GM04504 (cell line): Measurements from ENCODE around the gene NAA20.
"Not testable (repeated sequence)": the region's sequence is repeated elsewhere in the genome, so short reads cannot be mapped to it uniquely, and the experiment has no call there.

Source experiments
- DNase-seq: peaks from one replicate; pipeline ENCODE4 v3.0.0-alpha.2; 2012; ENCODE audit warnings: low read depth

Gene NAA20

GRCh38 chr20:19991854-19992253 is 25.3 kb upstream of the NAA20 start:
- DNase-seq, result no peak

- DNase-seq, result peak; percentile 62
These were observed 23.9 kb upstream of the NAA20 start for GRCh38 chr20:19992996-19993908.

- DNase-seq, result peak; percentile 47
These were observed 23.0 kb upstream of the NAA20 start for GRCh38 chr20:19993958-19994669.

- no peak for DNase-seq
These were observed 21.8 kb upstream of the NAA20 start for GRCh38 chr20:19995220-19995863.

- no peak for DNase-seq
These were observed 20.9 kb upstream of the NAA20 start for GRCh38 chr20:19996222-19996621.

GRCh38 chr20:19996917-19997316 is 20.2 kb upstream of the NAA20 start:
- no peak for DNase-seq

- DNase-seq, result no peak
These were observed 18.0 kb upstream of the NAA20 start for GRCh38 chr20:19998990-19999705.

- DNase-seq, result no peak
These were observed 16.8 kb upstream of the NAA20 start for GRCh38 chr20:20000211-20000968.

GRCh38 chr20:20002101-20002998 is 14.8 kb upstream of the NAA20 start:
- no peak for DNase-seq

GRCh38 chr20:20003031-20003954 is 13.9 kb upstream of the NAA20 start:
- DNase-seq, result no peak

GRCh38 chr20:20003955-20004322 is 13.2 kb upstream of the NAA20 start:
- not testable (repeated sequence) for DNase-seq

- DNase-seq, result no peak
These were observed 11.8 kb upstream of the NAA20 start for GRCh38 chr20:20005342-20005741.

- no peak for DNase-seq
These were observed 7.3 kb upstream of the NAA20 start for GRCh38 chr20:20009784-20010253.

- DNase-seq, result peak; percentile 62
These were observed 6.3 kb upstream of the NAA20 start for GRCh38 chr20:20010639-20011500.

GRCh38 chr20:20012541-20012940 is 4.6 kb upstream of the NAA20 start:
- DNase-seq, result no peak

GRCh38 chr20:20014659-20015058 is 2.5 kb upstream of the NAA20 start:
- DNase-seq, result no peak

GRCh38 chr20:20017844-20018185 is 653 bp downstream of the NAA20 start:
- no peak for DNase-seq

- DNase-seq, result no peak
These were observed 1.2 kb downstream of the NAA20 start for GRCh38 chr20:20018366-20018765.
